HG03066 (cell line): ENCODE results near the gene PXN.
"Not testable (repeated sequence)": the region's sequence is repeated elsewhere in the genome, so short reads cannot be mapped to it uniquely, and the experiment has no call there.

Experiments used
- ATAC-seq: cut with Tn5 transposase; IDR thresholded peaks from one replicate; pipeline ENCODE4 v1.9.1; 2021; ENCODE audit warnings: low read depth; ENCODE audit not compliant: unreplicated experiment

PXN gene

DNA sequence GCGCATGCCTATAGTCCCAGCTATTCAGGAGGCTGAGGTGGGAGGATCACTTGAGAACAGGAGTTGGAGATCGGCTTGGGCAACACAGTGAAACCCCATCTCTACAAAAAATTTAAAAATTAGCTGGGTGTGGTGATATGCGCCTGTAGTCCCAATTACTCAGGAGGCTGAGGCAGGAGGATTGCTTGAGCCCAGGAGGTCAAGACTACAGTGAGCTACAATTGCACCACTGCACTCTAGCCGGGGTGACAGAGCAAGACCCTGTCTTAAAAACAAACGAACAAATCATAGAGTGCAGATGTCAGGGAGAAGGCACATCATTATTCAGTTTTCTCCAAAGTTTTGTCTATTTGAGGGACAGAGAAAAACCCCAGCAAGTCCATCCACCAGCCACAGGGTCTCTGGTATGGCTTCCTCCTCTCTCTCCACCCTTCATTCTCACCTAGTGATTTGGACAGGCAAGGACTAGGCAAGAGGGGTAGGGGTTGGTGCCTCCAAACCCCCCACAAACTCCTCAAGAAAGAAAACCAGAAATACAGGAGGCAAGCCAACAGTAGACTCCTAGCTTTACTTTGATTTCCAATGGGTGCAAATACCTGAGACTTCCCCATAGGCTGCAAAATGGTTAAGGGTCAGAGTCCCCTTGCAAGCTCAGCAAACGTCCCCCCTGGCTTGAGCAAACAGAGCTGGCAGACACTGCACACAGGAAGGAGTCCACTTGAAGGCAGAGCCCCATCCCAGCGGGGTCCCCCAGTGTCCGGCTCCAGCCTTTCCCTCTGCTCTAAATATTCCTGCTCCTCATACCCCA is 38.1 kb downstream of the PXN start:
- ATAC-seq, result no peak

- ATAC-seq, result no peak
Observed at GRCh38 chr12:120225852-120226640, 39.5 kb downstream of the PXN start.

DNA sequence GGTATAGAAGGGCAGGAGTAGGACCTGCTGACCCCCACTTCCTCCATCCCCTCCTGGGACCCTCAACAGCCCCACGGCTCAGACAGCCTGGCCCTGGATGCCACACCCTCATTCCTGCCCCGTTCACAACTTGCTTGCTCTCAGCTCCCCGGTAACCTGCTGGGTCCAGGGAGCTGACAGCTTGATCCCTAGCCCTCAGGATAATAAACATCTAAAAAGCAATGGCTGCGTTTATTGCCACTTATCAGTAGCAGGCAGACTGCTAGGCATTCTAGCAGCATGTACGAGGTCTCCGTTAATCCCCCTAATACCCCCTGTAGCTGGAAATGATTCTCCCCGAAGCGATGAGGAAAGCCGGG is 40.4 kb downstream of the PXN start:
- no peak for ATAC-seq

DNA sequence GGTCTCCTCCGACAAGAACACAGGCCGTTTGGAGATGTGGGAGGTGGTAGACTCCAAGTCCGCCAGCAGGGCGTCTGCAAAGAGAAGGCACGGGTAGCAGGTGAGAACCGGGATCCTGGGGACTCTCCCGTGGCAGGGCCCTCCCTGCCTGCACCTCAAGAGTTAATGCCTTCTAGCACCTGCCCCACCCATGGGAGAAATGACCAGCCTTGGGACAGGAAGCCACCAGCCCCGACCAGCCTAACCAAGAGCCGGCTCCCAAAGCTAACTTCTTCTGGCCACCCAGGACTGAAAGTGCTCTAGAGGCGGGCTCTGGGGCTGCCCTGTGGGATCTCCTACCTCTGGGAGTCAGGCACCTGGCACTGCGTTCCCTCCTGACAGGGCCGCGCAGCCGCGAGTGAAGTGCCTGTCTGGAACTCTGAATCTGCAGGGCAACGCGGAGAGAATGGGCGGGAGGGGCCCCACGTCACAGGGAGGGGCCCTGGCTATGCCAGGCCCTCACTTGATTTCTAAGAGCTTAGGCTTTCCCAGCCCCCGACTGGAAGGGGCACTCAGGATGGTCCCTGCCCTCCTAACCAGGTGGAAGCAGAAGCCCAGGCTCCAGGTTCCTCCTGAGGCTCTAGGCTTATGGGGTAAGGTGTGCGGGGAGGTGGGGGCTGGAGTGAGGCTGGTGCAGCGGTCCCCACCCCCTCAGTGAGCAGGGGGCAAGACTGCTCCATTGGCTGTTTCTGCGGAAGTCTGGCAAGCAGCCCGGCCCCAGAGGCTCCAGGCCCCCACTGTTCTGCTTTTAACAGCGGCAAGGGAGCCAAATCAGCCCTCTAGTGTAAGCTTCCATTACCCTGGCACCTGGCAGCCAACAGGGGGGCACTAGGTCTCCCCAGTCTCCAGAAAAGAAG is 41.0 kb downstream of the PXN start:
- ATAC-seq, result no peak

DNA sequence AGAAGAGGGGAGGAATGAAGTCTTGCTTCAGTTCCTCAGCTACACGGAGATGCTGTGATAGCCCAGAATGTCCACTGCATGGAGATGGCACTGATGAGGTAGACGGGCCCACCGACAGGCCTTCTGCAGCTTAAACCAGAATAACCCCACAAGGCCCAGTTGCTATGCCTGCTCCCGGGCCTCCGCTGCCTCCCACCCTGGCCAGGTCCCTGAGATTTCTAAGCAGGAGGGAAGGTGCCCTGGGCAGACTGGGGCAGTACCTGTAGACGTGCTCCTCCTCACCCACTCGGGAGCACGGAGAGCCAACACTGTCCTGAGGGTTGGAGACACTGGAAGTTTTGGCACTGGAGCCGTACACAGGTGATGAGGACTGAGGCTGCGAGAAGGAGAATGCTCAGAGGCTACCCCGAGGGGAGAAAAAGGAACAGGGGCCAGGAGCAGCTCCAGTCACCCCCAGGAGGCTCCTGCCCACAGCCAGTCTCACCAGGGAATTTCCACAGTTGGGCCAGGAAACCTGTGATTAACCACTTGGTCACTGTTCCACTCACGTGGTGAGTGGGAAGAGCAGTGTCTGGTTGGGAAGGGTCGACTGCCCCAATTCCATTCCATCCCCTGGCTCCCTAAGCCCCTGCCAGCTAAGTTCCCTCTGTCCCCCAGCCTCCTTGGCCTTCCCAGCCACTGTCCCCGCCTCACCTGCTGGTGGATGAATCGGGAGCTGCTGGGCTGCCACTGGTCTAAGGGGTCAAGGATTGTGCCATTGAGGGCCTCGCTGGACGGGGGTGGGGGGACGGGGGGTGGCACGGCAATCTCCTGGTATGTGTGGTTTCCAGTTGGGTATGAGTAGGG is 41.8 kb downstream of the PXN start:
- ATAC-seq, result no peak

GRCh38 chr12:120222288-120222832 is 43.2 kb downstream of the PXN start:
- no peak for ATAC-seq

- no peak for ATAC-seq
Observed at GRCh38 chr12:120221576-120221900, 44.0 kb downstream of the PXN start.

GRCh38 chr12:120220838-120221575 is 44.5 kb downstream of the PXN start:
- ATAC-seq, result no peak

- ATAC-seq, result no peak
Observed at GRCh38 chr12:120218680-120219606, 46.6 kb downstream of the PXN start.

DNA sequence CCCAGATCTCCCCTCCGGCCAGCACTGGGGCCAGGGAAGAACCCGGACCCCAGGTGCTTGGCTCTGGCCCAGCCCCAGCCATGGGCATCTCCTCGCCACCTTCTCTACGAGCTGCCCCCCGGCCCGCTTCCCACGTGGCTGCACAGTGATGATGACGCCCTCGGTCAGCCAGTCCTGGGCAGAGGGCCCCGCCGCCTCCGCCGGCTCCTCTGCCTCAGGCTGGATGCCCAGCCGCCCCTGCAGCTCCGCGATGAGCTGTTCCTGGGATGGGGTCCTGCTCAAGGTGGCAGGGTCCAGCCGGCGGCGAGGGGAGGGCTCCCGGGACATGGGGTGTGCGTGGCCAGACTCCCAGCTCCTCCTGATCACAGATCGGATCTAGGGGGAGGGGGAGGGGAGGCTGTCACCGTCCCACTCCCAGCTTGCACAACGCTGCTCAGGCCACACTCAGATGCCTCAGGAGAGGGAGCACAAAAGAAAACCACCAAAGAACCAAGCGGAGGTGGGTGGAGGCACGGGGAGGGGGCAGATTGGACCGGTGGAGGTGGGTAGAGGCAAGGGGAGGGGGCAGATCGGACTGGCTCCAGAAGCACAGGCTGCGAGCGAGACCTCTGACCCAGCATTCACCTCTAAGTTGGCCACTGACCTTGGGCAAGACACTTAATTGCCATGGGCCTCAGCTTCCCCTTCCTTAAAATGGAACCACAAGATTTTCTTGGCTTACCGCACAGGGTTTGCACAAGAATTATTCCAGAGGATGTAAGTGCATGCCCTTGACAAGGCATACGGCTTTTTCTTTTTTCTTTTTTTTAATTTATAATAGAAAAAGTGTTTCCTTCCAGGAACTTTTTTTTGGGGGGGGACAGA is 48.6 kb downstream of the PXN start:
- no peak for ATAC-seq

- ATAC-seq, result no peak
Observed at GRCh38 chr12:120215766-120216735, 49.5 kb downstream of the PXN start.

DNA sequence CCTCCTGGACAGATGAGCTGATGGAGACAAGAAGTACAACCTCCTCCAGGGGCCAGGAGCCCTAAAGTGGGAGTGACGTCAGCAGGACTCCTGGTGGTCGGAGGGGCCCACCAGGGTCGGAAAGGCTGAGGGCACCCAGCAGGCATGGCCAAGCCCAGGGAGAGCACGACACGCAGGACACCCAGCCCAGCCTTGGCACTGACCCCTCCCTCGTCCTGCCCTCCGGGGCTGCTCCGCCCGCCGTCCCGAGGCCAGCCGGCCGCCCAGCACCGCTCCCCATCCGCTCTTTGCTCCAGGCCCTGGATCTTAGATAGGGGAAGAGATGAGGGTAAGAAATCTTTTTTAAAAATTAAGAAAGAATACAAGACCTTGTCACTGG is 50.2 kb downstream of the PXN start:
- no peak for ATAC-seq

- no peak for ATAC-seq
Observed at GRCh38 chr12:120214626-120215356, 50.7 kb downstream of the PXN start.

DNA sequence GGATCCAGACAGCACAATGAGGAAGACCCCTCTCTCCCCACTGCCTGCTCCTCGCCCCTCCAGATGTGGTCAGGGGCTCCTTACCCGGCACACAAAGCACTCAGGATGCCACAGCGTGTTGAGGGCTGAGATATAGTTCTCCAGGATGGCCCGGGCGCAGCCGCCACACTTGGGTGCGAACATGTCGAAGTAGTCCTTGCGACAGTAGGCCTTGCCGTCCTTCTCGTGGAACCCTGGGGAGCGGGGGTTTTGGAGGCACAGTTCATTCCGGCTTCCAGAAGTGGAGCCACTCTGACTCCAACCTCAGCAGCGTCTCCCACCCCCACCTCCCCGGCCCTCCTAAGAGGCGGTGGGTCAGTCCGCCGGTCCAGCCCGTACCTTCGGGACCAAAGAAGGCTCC is 51.8 kb downstream of the PXN start:
- ATAC-seq, result no peak

DNA sequence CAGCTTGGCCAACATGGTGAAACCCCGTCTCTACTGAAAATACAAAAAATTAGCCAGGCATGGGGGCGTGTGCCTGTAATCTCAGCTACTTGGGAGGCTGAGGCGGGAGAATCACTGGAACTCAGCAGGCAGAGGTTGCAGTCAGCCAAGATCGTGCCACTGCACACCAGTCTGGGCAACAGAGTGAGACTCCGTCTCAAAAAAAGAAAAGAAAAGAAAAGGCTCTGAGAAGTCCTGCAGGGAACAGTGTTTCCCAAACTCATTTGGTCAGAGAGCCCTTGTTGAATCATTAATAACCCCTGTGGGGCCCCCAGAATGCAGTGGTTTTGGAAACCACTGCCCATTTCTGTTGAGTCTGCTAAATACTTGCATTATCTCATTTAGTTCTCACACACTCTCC is 52.3 kb downstream of the PXN start:
- not testable (repeated sequence) for ATAC-seq

DNA sequence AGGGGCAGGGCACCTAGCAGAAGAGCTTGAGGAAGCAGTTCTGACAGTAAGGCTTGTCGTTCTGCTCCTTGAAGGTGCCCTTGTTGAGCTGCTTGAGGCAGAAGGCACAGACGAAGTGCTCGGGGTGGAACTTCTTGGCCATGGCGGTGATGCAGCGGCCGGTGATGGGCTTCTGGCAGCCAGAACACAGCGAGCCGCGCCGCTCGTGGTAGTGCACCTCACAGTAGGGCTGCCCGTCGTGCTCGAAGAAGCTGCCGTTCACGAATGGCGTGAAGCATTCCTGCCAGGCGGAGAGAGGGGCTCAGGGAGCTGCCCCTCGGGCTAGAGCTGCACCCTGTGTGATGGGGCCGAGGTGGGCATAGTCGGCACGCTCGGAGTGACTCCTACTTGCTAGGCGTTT is 53.2 kb downstream of the PXN start:
- ATAC-seq, result no peak
